Measurements from ENCODE around the gene GRIK4. TPM values are rescaled to one million over a fixed set of nuclear protein-coding genes. Genes with fewer than 3 reads are reported as not detected.

The GRIK4 gene
- total and polyA plus RNA-seq, 7 donors = 0.04 to 0.11 (median 0.04) TPM; not detected in 4

DNA sequence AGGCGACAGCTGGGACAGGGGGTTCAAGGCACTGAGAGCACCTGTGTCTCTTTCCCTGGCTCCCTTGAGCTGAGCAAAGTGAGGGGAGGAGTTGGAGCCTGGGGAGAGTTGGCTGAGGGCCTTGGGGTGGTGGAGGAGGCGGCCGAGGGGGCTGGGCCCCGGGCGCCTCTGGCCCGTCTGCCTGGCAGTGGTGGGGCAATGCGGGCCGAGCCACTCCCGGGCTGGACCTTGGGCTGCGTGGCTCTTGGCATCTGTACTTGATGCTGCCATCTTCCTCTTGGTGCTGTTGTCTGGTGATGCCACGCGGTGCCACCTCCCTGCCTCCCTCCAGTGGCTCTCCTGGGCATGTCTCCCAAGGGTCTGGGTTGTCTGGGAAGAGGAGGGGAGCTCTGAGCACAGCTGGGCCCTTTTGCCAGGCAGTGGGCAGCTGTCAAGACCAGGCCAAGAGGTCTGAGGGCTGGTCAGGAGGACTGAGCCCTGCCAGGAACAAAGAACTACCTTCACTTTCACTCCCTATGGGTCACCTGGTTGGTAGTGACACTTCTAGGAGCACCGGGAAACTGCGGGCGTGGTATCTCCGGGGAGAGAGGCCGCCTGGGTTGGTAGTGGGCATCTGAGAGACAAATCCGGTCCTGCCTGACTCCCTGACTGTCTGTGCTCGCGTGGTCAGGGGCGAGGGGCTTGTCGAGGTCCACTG, 1.3 kb downstream of the GRIK4 start:
- no peak for ATAC-seq
- no peak overlapping the region for H3K4me3 ChIP-seq

DNA sequence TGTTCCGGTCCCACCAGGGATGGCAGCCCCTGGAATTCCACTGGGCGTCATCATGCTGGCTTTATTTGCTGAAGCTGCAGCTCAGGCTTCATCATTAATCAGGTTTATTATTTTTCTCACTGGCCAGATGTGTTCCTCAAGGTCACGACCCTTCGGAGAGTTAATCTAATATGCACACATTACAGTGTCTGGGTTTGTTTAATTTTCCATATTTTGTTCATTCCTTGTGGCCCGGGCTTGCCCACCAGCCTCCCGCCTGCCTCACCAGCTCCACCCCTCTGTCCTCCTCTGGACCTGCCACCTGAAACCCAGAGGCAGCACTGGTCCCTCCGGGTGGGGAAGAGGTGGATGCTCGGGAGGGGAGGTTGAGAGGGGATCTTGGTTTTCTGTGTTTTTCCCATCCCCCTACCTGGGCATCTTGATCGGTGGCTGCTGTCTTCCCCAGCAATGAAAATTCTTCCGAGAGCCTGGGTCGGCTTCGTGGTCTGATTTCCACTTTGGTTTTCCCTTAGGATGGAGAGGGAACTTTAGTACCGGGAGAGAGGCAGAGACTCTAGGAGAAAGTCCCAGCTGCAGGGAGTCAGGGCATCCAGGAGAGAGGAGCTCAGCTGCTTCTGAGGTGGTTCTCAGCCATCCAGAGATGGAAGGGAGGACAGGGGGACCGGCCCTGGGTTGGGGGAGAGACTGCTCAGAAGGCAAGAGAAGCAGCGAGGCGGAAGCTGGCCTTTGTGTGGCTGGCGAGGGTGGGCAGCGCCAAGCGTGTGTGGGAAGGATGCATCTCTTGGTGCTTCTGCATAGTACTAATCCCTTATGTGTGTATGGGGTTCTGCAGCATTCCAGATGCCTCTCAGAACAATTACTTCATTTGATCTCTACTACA, 2.1 kb downstream of the GRIK4 start:
- Histone ChIP-seq H3K36me3 (ENCODE audit: insufficient read depth in 1 of 2, low read depth in 1 of 2) (no peaks in the 10 kb centered on the region), H3K27me3 (ENCODE audit: insufficient read depth in 3 of 3, low read length in 2 of 3) (peaks cover 0 to 53% (median 7%) of the 10 kb centered on the region in 3 donors), H3K27ac (no peak overlapping the region), H3K4me3 (no peak overlapping the region), H3K9me3 (no peaks in the 10 kb centered on the region), H3K4me1 (no peaks in the 10 kb centered on the region)
- WGBS, 3 donors = 67 to 74% (median 71%) methylated on average over 19 of the region's 19 CpGs
- DNase-seq (peak in 1 of 2 donors; percentile 33), ATAC-seq (no peak)
- TF ChIP-seq, protein P1, sequence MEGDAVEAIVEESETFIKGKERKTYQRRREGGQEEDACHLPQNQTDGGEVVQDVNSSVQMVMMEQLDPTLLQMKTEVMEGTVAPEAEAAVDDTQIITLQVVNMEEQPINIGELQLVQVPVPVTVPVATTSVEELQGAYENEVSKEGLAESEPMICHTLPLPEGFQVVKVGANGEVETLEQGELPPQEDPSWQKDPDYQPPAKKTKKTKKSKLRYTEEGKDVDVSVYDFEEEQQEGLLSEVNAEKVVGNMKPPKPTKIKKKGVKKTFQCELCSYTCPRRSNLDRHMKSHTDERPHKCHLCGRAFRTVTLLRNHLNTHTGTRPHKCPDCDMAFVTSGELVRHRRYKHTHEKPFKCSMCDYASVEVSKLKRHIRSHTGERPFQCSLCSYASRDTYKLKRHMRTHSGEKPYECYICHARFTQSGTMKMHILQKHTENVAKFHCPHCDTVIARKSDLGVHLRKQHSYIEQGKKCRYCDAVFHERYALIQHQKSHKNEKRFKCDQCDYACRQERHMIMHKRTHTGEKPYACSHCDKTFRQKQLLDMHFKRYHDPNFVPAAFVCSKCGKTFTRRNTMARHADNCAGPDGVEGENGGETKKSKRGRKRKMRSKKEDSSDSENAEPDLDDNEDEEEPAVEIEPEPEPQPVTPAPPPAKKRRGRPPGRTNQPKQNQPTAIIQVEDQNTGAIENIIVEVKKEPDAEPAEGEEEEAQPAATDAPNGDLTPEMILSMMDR (IDR thresholded peaks at IDR 0.05) = no peak
- intact Hi-C loops (cut with DNase I) = loop anchor here (5.0 to 10.0 kb wide), 4 partner anchors 439 to 1081 kb away; no protein-coding TSS in a partner anchor

More for the DNA sequence above, 1.3 kb downstream of the GRIK4 start:
- no peak overlapping the region for H3K27ac ChIP-seq
- intact Hi-C loops (cut with DNase I) = loop anchor here (5.0 to 10.0 kb wide), 4 partner anchors 439 to 1082 kb away; no protein-coding TSS in a partner anchor
- H3K9me3 ChIP-seq = no peaks in the 10 kb centered on the region
- DNase-seq = peak in 1 of 2 donors; percentile 48
- WGBS, 3 donors = 62 to 77% (median 65%) methylated on average over 18 to 22 of the region's 22 CpGs
- TF ChIP-seq, protein P1 (IDR thresholded peaks at IDR 0.05) = no peak
- no peaks in the 10 kb centered on the region for H3K4me1 ChIP-seq
- no peaks in the 10 kb centered on the region for H3K36me3 ChIP-seq (ENCODE audit: insufficient read depth in 1 of 2, low read depth in 1 of 2)
- H3K27me3 ChIP-seq (ENCODE audit: insufficient read depth in 3 of 3, low read length in 2 of 3) = peaks cover 0 to 48% (median 6%) of the 10 kb centered on the region in 3 donors

DNA sequence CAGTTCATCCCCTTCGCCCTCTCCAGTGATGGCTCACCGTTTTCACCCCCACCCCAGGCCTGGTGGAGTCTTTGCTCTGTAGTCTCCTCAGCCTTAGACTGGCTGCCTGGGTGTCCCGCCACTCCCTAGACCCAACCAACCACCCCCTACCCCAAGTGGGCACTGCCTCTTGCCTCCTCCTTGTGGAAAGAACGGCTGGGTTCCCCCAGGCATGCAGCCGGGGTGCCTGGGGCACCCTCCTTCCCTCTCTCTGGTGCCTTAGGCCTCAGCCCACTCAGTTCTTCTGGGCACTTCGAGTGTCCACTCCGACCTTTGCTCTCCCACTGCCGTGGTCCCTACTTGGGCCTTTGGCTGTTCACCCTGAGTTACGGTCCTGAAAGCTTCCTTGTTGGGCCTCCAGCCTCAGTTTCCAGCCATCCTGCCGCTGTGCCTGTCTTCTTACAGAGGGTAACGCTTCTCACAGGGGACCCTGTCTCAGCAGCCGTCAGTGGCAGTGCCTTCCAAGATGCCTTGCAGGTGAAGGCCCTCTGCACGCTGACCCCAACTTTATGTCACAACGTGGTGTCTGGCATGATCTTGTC, 3.1 kb downstream of the GRIK4 start:
- TF ChIP-seq, protein P1 (IDR thresholded peaks at IDR 0.05) = no peak
- no peaks in the 10 kb centered on the region for H3K9me3 ChIP-seq
- peaks cover 0 to 54% (median 9%) of the 10 kb centered on the region in 3 donors for H3K27me3 ChIP-seq (ENCODE audit: insufficient read depth in 3 of 3, low read length in 2 of 3)
- H3K27ac ChIP-seq = no peak overlapping the region
- no peaks in the 10 kb centered on the region for H3K36me3 ChIP-seq (ENCODE audit: insufficient read depth in 1 of 2, low read depth in 1 of 2)
- DNase-seq (peak in 1 of 2 donors; percentile 40), ATAC-seq (no peak)
- intact Hi-C loops (cut with DNase I) = loop anchor here (5.0 to 10.0 kb wide), 4 partner anchors 438 to 1080 kb away; no protein-coding TSS in a partner anchor
- H3K4me3 ChIP-seq = no peak overlapping the region
- no peaks in the 10 kb centered on the region for H3K4me1 ChIP-seq
- WGBS, 3 donors = 89 to 90% (median 90%) methylated on average over 14 of the region's 14 CpGs

DNA sequence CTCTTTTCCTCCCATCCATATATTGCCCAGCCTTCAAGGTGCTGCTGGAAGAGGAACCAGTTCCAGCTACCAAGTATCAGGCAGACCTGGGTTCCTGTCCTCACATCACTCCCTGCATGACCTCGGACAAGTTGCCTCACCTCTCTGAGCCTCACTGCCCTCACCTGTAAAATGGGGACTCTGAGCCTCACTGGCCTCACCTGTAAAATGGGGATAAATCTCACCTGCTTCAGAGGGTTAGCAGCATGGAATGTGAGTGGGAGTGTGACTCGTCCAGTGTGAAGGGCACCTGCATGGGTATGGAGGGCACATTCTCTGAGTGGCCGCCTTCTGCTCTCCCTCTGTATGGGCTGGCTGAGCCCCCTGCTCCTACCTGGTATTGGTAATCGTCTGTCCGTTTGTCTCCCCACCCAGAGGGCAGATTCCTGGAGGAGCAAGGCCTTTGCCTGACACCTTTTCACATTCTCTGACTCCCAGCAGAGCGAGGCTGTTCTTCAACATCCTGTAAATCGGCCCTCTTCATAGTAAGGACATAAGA, 3.7 kb downstream of the GRIK4 start:
- WGBS, 3 donors = 81 to 87% (median 82%) methylated on average over 7 of the region's 7 CpGs
- TF ChIP-seq, protein P1 (IDR thresholded peaks at IDR 0.05) = no peak
- Histone ChIP-seq H3K4me3 (no peak overlapping the region), H3K9me3 (no peaks in the 10 kb centered on the region), H3K4me1 (no peaks in the 10 kb centered on the region), H3K27me3 (ENCODE audit: insufficient read depth in 3 of 3, low read length in 2 of 3) (peaks cover 0 to 50% (median 9%) of the 10 kb centered on the region in 3 donors), H3K27ac (no peak overlapping the region), H3K36me3 (ENCODE audit: insufficient read depth in 1 of 2, low read depth in 1 of 2) (no peaks in the 10 kb centered on the region)
- intact Hi-C loops (cut with DNase I) = loop anchor here in 1 of 2 donors (10.0 kb wide), 1 partner anchor 1080 kb away; no protein-coding TSS in a partner anchor
- ATAC-seq (no peak), DNase-seq (peak in 1 of 2 donors; percentile 10)
